ENCODE data around the gene UGT2B28. TPM values are rescaled to one million over a fixed set of nuclear protein-coding genes. Genes with fewer than 3 reads are reported as not detected.
"Not testable (repeated sequence)": the region's sequence is repeated elsewhere in the genome, so short reads cannot be mapped to it uniquely, and the experiment has no call there.

Gene UGT2B28
- total and polyA plus RNA-seq, 2 experiments from 2014 or later: 0.73 TPM; not detected in 1

GRCh38 chr4:69253147-69253772 is 27.0 kb upstream of the UGT2B28 start:
- H3K9me2 ChIP-seq (replicated peaks; ENCODE audit: insufficient read depth); H3K4me3 ChIP-seq; H3K79me2 ChIP-seq; H3K4me1 ChIP-seq (ENCODE audit: insufficient read depth); H4K20me1 ChIP-seq (ENCODE audit: insufficient read depth, poor library complexity, severe bottlenecking); H3K27ac ChIP-seq; H2AFZ ChIP-seq; H3K4me2 ChIP-seq; DNase-seq (ENCODE audit: low spot score); H3K27me3 ChIP-seq; H3K36me3 ChIP-seq (replicated peaks; ENCODE audit: insufficient read depth, low read depth); H3K9me3 ChIP-seq (ENCODE audit: low read depth): not testable (repeated sequence)
- WGBS (ENCODE audit: low lambda C conversion rate, missing lambda C conversion rate): 87% methylated on average over 3 of the region's 3 CpGs

DNA sequence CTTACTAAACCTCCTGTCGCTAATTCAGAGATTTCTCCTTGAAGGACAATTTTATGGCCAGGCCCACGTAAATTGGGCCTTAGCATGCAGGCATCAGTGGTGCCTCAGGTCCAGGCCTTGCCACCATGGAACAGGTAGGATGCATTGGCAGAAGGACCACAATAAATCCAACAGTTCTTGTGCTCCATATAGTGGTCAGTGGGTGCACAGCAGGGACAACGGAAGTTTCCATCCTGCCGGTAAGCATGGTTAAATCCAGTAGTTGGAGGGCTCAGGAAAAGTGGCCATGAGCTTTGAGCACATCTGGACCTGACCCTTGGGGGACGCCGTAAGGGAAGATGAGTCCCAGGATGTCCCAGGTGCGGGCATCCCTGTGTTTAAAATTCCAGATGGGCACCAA is 11.7 kb upstream of the UGT2B28 start:
- H2AFZ ChIP-seq; H4K20me1 ChIP-seq (ENCODE audit: insufficient read depth, poor library complexity, severe bottlenecking); H3K4me3 ChIP-seq; H3K9me3 ChIP-seq (ENCODE audit: low read depth); H3K27ac ChIP-seq; H3K4me1 ChIP-seq (ENCODE audit: insufficient read depth); H3K27me3 ChIP-seq; H3K36me3 ChIP-seq (replicated peaks; ENCODE audit: insufficient read depth, low read depth); H3K4me2 ChIP-seq; H3K9me2 ChIP-seq (replicated peaks; ENCODE audit: insufficient read depth); DNase-seq (ENCODE audit: low spot score); H3K79me2 ChIP-seq: not testable (repeated sequence)
- 96% methylated on average over 7 of the region's 7 CpGs for WGBS (ENCODE audit: low lambda C conversion rate, missing lambda C conversion rate)

DNA sequence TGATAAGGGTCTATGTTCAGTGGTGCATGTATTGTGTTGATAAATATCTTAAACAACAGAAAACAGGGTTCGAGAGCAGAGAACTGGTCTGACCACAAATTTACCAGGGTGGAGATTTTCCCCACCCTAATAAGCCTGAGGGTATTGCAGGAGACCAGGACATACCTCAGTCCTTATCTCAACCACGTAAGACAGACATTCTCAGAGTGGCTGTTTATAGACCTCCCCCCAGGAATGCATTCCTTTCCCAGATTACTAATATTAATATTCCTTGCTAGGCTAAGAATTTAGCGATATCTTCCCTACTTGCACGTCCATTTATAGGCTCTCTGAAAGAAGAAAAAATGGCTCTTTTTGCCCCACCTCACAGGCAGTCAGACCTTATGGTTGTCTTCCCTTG is 16.1 kb downstream of the UGT2B28 start:
- not testable (repeated sequence) for H3K4me1 ChIP-seq (ENCODE audit: insufficient read depth); H3K4me2 ChIP-seq
- 73% methylated on average over 4 of the region's 4 CpGs for WGBS (ENCODE audit: low lambda C conversion rate, missing lambda C conversion rate)

GRCh38 chr4:69308426-69309033 is 28.3 kb downstream of the UGT2B28 start:
- not testable (repeated sequence) for H3K36me3 ChIP-seq (replicated peaks; ENCODE audit: insufficient read depth, low read depth); H3K27me3 ChIP-seq; H3K79me2 ChIP-seq; H3K9me2 ChIP-seq (replicated peaks; ENCODE audit: insufficient read depth); H3K9me3 ChIP-seq (ENCODE audit: low read depth); H3K4me3 ChIP-seq; H4K20me1 ChIP-seq (ENCODE audit: insufficient read depth, poor library complexity, severe bottlenecking); H2AFZ ChIP-seq
- peaks cover 14% of the 10 kb centered on the region for H3K4me1 ChIP-seq (ENCODE audit: insufficient read depth)
- H3K4me2 ChIP-seq: peak overlapping the region; percentile 12
- DNase-seq (ENCODE audit: low spot score): peak; percentile 16
- WGBS (ENCODE audit: low lambda C conversion rate, missing lambda C conversion rate): 47% methylated on average over 5 of the region's 5 CpGs
- peak overlapping the region; percentile 85 for H3K27ac ChIP-seq

More for the DNA sequence above, 16.1 kb downstream of the UGT2B28 start:
- not testable (repeated sequence) for H2AFZ ChIP-seq; DNase-seq (ENCODE audit: low spot score); H3K27me3 ChIP-seq; H3K36me3 ChIP-seq (replicated peaks; ENCODE audit: insufficient read depth, low read depth); H3K9me3 ChIP-seq (ENCODE audit: low read depth); H3K79me2 ChIP-seq; H3K9me2 ChIP-seq (replicated peaks; ENCODE audit: insufficient read depth); H4K20me1 ChIP-seq (ENCODE audit: insufficient read depth, poor library complexity, severe bottlenecking); H3K27ac ChIP-seq; H3K4me3 ChIP-seq

GRCh38 chr4:69309549-69310076 is 29.3 kb downstream of the UGT2B28 start:
- not testable (repeated sequence) for H3K36me3 ChIP-seq (replicated peaks; ENCODE audit: insufficient read depth, low read depth); H4K20me1 ChIP-seq (ENCODE audit: insufficient read depth, poor library complexity, severe bottlenecking); H3K79me2 ChIP-seq; H3K9me3 ChIP-seq (ENCODE audit: low read depth); H3K9me2 ChIP-seq (replicated peaks; ENCODE audit: insufficient read depth); H3K27me3 ChIP-seq; DNase-seq (ENCODE audit: low spot score); H3K4me3 ChIP-seq
- H3K4me1 ChIP-seq (ENCODE audit: insufficient read depth): peaks cover 14% of the 10 kb centered on the region
- H3K4me2 ChIP-seq: peak overlapping the region; percentile 51
- peak overlapping the region; percentile 85 for H3K27ac ChIP-seq
- WGBS (ENCODE audit: low lambda C conversion rate, missing lambda C conversion rate): 40% methylated on average over 5 of the region's 5 CpGs
- H2AFZ ChIP-seq: peak overlapping the region; percentile 17

DNA sequence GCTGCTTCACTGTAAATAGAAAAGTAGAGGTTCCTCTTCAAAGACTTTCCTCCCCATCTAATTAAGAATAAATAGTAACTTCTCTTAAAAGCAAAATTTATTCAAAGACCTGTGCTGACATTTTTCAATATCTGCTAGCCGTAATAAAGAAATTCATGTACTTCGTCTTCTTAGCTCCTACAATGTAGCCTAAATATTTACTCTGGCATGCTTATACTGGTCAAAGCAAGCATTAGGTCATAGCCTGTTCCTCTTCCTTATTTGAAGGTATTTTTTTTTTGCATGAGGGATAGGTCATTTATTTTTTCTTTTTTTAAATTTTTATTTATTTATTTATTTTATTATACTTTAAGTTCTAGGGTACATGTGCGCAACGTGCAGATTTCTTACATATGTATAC is 30.0 kb downstream of the UGT2B28 start:
- H3K9me2 ChIP-seq (replicated peaks; ENCODE audit: insufficient read depth); DNase-seq (ENCODE audit: low spot score); H3K27me3 ChIP-seq; H3K79me2 ChIP-seq; H3K36me3 ChIP-seq (replicated peaks; ENCODE audit: insufficient read depth, low read depth); H3K9me3 ChIP-seq (ENCODE audit: low read depth); H4K20me1 ChIP-seq (ENCODE audit: insufficient read depth, poor library complexity, severe bottlenecking); H3K4me3 ChIP-seq: not testable (repeated sequence)
- WGBS (ENCODE audit: low lambda C conversion rate, missing lambda C conversion rate): 90% methylated on average over 4 of the region's 4 CpGs
- Histone ChIP-seq H3K4me2 (peak overlapping the region; percentile 51), H2AFZ (peak overlapping the region; percentile 17), H3K27ac (peak overlapping the region; percentile 75), H3K4me1 (ENCODE audit: insufficient read depth) (peaks cover 14% of the 10 kb centered on the region)

Data from hepatocyte (in vitro differentiated cells).